ENCODE measurements around the gene RFX2. TPM values are rescaled to one million over a fixed set of nuclear protein-coding genes. Genes with fewer than 3 reads are reported as not detected.
A peak's percentile ranks its signal among the peaks of the same experiment; 100 is the strongest.
"Not testable (repeated sequence)": the region's sequence is repeated elsewhere in the genome, so short reads cannot be mapped to it uniquely, and the experiment has no call there.

The RFX2 gene
- total RNA-seq, 1 donor = 10.7 TPM

DNA sequence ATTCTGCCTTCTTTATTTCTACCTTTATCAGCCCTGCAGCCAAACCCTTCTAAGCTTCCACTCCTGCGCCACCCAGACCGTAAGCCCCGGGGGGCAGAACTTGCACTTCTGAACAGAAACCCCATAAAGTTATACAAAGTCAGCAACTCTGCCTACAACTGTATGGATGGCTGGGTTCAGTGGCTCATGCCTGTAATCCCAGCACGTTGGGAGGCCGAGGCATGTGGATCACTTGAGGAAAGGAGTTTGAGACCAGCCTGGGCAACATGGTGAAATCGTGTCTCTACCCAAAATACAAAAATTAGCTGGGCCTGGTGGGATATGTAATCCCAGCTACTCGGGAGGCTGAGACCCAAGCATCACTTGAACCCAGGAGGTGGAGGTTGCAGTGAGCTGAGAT, 142.7 kb downstream of the RFX2 start:
- DNase-seq (ENCODE audit: low read depth) = no peak
- TF ChIP-seq, protein P1, sequence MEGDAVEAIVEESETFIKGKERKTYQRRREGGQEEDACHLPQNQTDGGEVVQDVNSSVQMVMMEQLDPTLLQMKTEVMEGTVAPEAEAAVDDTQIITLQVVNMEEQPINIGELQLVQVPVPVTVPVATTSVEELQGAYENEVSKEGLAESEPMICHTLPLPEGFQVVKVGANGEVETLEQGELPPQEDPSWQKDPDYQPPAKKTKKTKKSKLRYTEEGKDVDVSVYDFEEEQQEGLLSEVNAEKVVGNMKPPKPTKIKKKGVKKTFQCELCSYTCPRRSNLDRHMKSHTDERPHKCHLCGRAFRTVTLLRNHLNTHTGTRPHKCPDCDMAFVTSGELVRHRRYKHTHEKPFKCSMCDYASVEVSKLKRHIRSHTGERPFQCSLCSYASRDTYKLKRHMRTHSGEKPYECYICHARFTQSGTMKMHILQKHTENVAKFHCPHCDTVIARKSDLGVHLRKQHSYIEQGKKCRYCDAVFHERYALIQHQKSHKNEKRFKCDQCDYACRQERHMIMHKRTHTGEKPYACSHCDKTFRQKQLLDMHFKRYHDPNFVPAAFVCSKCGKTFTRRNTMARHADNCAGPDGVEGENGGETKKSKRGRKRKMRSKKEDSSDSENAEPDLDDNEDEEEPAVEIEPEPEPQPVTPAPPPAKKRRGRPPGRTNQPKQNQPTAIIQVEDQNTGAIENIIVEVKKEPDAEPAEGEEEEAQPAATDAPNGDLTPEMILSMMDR (IDR thresholded peaks at IDR 0.05; ENCODE audit: insufficient read depth, low read length) = no peak
- no peak overlapping the region for H3K4me3 ChIP-seq (ENCODE audit: low read depth, low read length)

DNA sequence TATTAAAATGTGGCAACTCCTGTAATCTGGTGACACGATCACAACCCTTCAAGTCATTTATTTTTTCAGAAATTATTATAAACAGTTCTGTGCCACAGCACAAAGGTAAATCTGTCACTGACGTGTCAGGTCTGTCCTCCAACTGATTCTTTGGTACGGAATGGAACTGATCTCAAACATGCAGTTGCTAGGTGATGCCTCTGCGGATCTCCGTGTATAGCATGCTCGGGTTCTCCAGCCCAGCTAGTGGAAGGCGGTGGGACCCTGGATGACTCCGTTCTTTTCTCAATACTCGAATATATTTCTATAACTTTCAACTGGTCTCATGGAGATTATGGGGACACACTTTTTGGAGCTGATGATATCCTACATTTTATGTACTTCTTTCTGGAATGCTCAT, 143.4 kb downstream of the RFX2 start:
- no peak for DNase-seq (ENCODE audit: low read depth)
- no peak overlapping the region for H3K4me3 ChIP-seq (ENCODE audit: low read depth, low read length)
- TF ChIP-seq, protein P1 (IDR thresholded peaks at IDR 0.05; ENCODE audit: insufficient read depth, low read length) = no peak

DNA sequence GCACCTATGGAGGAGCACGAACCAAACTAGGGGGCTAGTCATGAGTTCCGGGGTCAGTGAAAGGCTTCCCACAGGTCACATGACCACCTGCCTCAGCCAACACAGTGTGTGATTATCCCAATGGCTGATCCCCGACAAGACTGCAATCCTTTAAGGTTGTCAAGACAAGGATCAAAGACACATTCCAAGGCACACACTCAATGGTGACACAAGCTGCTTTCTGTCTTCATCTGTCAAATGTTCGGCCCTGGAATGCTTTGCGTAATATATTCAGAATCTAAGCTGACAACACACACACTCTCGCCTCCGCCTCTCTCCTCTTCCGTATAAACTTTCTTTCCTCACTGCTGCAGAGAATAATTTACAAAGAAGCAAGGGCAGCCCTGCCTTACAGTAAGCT, 144.1 kb downstream of the RFX2 start:
- DNase-seq (ENCODE audit: low read depth) = peak; percentile 88
- TF ChIP-seq, protein P1 (IDR thresholded peaks at IDR 0.05; ENCODE audit: insufficient read depth, low read length) = no peak
- H3K4me3 ChIP-seq (ENCODE audit: low read depth, low read length) = no peak overlapping the region

DNA sequence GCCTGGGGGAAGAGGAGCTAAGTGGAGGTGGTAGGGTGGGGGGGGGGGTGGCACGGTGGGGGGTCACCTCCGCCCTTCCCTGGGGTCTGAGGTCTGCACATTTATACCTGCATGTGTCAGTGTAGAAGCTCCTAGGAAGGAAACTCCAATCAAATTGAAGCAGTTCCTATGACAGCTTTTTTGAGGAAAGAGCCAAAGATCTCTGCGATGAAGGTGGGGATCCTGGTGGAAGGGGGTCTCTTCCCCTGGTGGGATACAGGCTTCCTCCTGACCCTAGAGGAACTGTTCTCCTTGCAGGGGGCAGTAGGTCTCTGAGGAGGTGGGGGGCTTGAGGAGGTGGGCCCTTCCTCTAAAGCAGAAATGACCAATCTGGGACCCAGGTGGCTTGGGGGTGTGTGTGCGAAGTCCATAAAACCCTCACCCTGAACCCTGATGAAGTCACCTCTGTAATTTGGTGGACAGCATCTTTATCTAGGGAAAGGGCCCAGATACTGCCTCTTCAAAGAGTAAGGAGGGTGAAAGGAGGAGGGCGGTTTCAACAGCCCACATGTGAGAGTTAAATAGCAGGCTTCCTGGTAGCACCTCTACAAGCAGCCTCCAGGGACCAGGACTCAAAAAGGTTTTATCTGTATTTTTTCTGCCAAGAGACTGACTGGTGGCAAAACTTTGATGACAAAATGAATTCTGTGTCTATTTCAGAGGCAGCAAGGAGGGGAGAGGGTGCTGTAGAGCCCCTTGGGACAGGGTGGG, 145.3 kb downstream of the RFX2 start:
- TF ChIP-seq, protein P1 (IDR thresholded peaks at IDR 0.05; ENCODE audit: insufficient read depth, low read length) = no peak
- no peak for DNase-seq (ENCODE audit: low read depth)
- no peak overlapping the region for H3K4me3 ChIP-seq (ENCODE audit: low read depth, low read length)

DNA sequence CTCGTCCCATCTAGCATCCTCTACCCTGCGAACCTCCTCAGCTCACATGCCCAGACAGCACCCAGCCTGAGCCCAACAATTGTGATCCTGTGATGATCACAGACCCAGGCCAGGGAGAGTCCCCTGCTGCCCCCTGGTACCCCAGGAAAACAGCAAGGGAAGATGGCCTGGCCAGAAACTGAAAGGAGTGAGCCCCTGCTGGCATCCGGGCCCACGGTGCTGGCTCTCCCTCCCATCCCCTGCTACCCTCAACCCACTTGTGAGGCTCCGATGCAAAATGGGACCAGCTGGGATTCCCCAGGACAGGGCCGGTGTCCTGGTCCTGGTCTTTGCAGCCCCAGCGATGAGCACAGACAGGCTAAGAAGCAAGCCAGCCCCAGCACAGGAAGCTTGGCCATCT, 146.4 kb downstream of the RFX2 start:
- TF ChIP-seq, protein P1 (IDR thresholded peaks at IDR 0.05; ENCODE audit: insufficient read depth, low read length) = no peak
- H3K4me3 ChIP-seq (ENCODE audit: low read depth, low read length) = no peak overlapping the region
- DNase-seq (ENCODE audit: low read depth) = no peak

DNA sequence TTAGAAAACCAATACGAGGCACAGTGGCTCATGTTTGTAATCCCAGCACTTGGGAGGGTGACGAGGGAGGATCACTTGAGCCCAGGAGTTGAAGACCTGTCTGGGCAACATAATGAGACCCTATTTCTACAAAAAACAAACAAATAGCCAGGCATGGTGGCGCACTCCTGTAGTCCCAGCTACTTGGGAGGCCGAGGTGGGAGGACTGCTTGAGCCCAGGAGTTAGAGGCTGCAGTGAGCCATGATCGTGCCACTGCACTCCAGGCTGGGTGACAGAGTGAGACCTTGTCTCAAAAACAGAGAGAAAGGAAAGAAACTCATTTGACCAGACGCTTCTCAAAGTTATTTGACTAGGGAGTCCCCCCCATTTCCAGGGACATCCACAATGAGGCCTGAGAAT, 147.0 kb downstream of the RFX2 start:
- not testable (repeated sequence) for H3K4me3 ChIP-seq (ENCODE audit: low read depth, low read length); DNase-seq (ENCODE audit: low read depth)

DNA sequence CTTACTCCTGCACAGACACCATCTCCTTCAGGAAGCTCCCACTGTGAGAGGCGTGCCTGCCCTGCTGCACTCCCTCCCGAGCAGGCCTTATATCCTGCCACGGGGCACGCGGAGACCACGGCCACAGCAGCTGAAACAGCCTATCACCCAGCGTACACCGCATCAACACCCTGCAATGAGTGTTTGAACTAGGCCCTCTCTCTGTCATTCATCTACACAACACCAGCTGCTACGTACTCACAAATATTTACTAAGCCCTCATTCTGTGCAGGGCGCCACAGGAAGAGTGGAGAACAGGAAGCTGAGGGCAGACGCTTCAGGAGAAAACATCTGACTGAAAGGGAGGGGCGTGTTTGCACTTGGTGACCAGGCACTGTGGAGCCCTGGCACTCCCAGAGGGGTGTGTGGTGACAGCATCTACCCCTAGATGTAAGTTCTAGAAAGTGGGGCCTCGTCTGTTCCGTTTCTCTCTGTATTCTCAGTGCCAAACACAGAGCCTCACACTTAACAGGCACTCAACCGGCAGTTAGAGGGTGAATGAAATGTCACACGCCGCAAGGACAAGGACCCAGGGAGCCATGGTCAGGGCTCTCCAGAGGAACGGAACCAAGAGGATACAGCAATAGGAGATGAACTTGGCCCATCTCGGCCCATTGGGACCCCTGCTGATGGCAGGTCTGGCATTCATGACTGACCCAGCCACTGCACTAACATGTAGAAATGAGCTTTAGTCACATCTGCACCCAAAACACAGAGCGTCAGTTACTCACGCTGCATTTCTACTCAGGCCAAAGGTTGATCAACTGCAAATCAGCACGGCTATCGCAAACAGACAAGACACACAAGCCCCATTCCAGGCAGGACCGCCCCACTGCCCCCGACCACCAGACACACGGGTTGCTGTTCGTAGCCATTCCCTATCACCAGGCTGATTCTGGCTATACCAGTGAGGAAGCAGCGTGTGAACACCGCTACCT, 148.0 kb downstream of the RFX2 start:
- DNase-seq (ENCODE audit: low read depth) = no peak
- TF ChIP-seq, protein P1 (IDR thresholded peaks at IDR 0.05; ENCODE audit: insufficient read depth, low read length) = no peak
- no peak overlapping the region for H3K4me3 ChIP-seq (ENCODE audit: low read depth, low read length)

DNA sequence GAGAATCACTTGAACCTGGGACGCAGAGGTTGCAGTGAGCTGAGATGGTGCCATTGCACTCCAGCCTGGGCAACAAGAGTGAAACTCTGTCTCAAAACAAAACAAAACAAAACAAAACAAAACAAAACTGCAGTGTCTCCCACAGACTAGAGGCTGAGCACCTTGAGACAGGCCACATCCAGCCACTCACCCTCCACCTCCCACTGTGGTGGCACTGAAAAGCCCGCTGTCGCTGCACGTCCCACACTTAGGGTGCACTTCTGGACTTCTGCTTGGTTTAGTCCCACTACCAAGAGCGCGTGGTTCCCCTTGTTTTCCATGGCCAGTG, 148.7 kb downstream of the RFX2 start:
- not testable (repeated sequence) for DNase-seq (ENCODE audit: low read depth); H3K4me3 ChIP-seq (ENCODE audit: low read depth, low read length)

Data from fibroblast of the aortic adventitia (primary cell).